Measurements from ENCODE around the gene ARAP3.

The ARAP3 gene

DNA sequence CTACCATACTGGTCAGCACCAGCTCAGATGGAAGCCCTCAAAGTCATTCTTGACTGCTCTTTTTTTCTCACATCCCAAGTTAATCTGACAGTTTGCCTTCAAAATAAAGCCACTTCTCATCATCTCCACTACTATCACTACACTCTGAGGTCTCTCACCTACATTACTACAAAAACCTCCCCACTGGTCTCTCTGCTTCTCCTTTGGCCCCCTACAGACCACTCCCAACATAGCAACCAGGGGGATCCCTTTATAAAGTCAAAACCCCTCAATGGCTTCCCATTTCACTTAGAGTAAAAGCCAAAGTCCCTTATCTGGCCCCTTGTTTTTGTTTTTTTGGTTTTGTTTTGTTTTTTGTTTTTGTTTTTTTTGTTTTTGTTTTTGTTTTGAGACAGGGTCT, 4.6 kb downstream of the ARAP3 start:
- no peak for DNase-seq (ENCODE audit: extremely low read depth, low read depth)

DNA sequence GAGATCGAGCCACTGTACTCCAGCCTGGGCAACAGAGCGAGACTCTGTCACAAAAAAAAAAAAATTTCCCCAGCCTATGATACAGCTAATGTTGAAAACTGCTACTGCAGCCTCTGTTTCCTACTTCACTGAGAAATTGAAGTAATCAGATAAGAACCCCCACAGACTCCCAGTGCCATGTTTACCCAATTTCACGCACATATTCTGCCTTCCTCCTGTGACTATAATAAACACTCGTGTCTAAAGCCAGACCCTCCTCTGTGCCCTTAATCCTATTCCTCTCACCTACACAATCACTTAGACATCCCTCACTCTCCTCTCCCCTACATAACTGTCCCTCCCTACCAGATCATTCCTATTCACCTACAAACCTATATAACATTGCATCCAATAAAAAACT, 6.4 kb downstream of the ARAP3 start:
- no peak for DNase-seq (ENCODE audit: extremely low read depth, low read depth)
- TF ChIP-seq, protein P1, sequence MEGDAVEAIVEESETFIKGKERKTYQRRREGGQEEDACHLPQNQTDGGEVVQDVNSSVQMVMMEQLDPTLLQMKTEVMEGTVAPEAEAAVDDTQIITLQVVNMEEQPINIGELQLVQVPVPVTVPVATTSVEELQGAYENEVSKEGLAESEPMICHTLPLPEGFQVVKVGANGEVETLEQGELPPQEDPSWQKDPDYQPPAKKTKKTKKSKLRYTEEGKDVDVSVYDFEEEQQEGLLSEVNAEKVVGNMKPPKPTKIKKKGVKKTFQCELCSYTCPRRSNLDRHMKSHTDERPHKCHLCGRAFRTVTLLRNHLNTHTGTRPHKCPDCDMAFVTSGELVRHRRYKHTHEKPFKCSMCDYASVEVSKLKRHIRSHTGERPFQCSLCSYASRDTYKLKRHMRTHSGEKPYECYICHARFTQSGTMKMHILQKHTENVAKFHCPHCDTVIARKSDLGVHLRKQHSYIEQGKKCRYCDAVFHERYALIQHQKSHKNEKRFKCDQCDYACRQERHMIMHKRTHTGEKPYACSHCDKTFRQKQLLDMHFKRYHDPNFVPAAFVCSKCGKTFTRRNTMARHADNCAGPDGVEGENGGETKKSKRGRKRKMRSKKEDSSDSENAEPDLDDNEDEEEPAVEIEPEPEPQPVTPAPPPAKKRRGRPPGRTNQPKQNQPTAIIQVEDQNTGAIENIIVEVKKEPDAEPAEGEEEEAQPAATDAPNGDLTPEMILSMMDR (IDR thresholded peaks at IDR 0.05; ENCODE audit: low read depth, low read length), result no peak

More for the DNA sequence above, 4.6 kb downstream of the ARAP3 start:
- TF ChIP-seq, protein P1 (IDR thresholded peaks at IDR 0.05; ENCODE audit: low read depth, low read length), result no peak; the same call in 1 of the 2 replicates

DNA sequence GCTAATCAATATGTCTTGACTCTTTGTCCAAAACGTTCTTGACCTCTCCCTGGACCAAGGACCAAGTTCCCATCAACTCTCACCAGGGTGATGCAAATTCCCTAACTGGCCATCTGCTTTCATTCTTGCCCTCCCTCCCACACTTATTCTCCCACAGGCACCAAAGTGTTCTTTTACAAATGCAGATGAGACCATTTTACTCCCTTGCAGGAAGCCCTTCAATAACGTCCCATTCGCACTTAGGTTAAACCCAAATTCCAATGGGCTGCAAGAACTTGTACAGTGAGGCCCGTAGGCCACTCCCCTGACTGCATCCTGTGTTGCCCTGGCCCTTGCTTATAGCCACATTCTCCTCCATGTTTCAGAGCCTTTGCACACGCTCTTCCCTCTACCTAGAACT, 7.3 kb downstream of the ARAP3 start:
- TF ChIP-seq, protein P1 (IDR thresholded peaks at IDR 0.05; ENCODE audit: low read depth, low read length), result no peak
- DNase-seq (ENCODE audit: extremely low read depth, low read depth), result no peak

DNA sequence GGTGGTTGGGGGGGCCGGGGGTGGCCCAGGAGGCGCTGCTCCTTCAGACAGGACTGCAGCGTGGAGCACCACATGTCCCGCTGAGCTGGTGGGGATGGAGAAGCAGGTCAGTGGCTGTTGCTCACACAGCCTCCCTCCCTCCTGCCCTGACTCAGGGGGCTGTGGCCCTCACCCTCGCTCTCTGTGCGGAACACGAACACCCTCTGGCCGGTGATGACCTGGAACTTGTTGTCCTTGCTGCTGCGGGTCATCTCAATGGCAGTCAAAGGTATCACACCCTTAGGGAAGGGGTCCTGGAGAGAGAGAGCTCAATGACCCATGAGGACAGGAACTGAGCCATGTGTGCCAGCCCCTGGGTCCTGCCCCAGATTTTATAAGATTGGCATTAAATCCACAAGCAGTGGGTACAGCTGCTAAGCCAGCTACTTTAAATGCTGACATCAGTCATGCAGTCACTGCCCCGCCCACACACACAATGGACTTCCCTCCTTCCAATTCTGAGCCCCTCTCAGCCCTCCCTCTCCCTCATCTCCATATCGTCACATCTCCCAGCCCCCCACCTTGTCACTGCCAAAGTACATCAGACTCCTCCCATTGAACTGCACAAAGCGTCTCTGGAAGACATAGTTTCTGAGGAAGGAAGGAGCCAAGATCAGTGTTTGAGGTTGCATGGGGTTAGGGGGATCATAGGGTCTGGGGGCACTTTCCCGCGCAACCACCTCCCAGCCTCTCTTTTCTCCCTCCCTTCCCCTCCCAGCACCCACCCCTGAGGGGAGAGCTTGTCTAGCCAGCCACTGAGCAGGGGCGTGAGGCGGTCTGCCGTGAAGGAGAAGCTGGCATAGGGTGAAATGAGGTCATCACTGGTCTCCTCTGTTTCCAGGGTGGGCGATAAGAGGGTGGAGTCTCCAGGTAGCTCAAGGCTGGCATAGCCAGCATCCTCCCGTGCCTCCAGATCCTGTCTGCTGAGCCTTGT, 8.9 kb downstream of the ARAP3 start:
- TF ChIP-seq, protein P1 (IDR thresholded peaks at IDR 0.05; ENCODE audit: low read depth, low read length), result no peak
- no peak for DNase-seq (ENCODE audit: extremely low read depth, low read depth)

DNA sequence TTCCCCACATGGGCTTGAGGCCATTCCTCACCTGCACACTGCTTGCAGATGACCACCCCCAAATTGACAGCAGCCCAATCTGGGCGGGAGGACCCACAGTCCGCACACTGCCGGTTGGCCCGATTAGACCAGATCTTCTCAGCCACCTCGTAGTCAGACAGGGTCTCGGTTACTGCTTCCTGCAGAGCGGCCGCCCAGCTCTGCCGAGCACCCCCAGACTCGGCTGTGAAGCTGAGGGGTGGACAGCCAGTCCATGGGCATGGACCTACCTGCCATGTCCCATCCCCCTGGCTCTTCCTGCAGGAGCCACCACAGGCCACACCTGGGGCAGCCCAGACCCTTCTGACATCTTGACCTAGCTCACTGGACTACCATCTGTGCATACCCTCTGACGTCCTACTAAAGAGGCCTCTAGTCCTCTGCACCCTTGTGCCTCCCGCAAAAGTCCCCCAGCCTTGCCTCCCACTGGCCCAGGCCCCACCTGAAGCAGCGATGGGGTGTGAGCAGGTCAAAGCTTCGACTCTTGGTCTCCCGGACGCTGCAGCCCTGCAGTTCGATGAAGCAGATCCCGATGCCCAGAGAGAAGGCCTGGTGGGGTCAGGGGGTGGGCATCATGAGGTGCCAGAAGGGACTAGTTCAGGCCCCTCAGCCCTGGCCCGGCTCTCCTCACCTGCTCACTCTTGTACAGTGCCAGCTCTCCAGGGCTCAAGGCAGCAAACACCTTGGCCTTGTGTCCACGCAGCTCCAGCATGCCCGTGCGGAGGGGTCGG, 9.8 kb downstream of the ARAP3 start:
- DNase-seq (ENCODE audit: extremely low read depth, low read depth), result no peak
- TF ChIP-seq, protein P1 (IDR thresholded peaks at IDR 0.05; ENCODE audit: low read depth, low read length), result no peak

DNA sequence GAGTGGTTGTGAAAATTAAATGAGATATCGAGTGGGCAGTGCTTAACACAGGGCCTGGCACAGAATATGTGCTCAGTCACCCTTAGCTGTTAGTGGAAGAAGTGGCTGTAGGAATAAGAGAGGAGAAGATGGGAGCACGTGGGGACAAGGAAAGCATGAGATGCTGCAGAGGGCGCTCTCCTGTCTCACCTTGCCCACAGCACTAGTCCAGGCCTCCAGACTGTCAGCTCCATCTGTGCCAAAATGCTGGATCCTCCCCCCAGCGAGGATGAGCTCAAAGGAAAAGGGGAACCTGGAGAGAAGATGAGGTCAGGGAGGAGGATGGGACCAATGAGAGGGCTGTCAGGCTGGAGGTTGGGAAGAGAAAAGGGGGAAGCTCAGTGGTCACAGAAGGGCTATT, 12.5 kb downstream of the ARAP3 start:
- no peak for DNase-seq (ENCODE audit: extremely low read depth, low read depth)
- TF ChIP-seq, protein P1 (IDR thresholded peaks at IDR 0.05; ENCODE audit: low read depth, low read length), result no peak

Measured in AG09319 (cell line).